Measurements from ENCODE around the gene SCNN1B.
"Not testable (repeated sequence)": the region's sequence is repeated elsewhere in the genome, so short reads cannot be mapped to it uniquely, and the experiment has no call there.

The SCNN1B gene

DNA sequence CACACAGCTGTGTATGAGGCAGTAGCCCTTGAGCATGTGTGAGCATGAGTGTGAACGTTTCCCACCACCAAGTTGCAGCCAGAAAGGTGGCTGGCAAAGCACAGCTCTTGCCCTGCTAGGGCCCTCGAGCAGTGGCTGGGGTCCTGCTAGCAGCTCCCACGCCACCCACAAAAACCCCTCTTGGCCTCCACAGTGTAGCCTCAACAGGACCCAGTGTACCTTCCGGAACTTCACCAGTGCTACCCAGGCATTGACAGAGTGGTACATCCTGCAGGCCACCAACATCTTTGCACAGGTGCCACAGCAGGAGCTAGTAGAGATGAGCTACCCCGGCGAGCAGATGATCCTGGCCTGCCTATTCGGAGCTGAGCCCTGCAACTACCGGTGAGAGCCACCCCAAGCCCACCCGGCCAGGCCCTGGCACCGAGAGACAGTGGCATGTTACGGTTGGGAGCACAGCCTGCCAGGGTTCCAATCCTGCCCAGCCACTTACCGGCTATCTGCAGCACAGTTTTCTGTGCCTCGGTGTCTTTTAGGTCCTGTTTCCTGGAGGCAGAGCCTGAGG, 53.1 kb downstream of the SCNN1B start:
- DNase-seq (ENCODE audit: low read depth, low spot score) = no peak

DNA sequence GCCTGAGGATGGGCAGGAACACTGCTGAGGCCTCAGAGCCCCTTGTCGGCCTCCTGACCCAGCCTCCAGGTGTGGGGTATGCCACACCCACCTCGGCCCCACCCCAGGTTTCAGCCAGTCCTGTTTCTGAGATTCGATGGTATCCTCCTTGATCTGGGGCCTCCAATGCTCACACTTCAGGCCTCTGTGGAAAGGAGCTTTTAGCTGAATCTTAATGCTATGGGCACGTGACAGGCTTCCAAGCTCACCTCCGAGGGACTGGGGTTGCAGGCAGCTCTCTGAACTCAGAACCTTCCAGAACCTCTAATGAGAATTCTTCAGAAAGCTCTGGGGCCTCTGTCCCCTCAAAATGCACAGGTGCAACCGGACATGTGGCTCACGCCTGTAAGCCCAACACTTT, 54.8 kb downstream of the SCNN1B start:
- DNase-seq (ENCODE audit: low read depth, low spot score) = no peak

DNA sequence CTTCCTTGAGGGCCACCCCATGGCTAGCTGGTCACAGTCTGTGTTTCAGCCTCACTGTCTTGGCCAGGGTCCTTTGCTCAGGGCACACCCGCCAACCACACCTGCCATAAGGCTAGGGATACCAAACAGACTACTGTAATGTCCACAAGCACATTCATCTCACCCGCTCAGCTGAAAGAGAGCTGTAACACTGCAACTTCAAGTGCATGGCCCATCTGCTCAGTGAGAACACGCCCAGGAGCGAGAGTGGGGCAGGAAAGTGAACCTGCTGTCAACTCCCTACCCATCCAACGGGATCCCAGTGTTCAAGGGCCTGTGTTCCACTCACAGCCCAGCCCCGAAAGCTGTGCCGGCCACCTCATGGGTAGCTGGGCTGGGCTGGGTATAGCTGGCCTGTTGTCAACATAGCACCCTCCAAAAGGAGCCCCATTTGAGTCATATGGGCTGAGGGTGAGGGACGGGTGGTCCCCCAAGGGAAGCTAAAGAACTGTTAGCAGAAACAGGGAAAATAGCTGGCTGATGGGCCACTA, 55.7 kb downstream of the SCNN1B start:
- no peak for DNase-seq (ENCODE audit: low read depth, low spot score)

DNA sequence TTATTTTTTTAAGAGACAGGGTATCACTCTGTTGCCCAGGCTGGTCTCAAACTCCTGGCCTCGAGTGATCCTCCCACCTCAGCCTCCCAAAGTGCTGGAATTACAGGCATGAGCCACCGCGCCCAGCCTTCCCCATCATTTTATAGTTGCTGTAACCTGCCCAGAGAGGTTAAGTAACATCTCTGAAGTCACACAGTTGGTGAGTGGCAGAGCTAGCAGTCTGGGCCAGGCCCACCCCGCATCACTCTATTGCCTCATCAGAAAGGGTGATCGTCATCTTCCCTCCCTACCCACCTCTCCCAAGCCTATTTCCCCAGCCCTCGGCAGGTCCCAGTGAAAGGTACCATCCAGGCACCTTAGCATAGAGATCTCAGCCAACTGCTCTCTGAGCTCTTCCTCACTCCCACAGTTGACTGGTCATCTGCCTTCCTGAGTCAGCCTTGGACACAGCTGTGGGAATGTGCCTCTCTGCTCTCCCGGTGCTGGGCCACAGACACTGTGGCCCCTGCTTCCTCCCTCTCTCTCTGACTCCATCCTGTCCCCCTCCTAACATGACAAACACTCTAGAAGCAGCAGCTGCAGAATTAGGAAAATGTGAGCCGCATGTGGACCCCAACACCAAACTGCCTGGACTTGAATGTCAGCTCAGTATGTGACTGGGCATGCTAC, 57.1 kb downstream of the SCNN1B start:
- no peak for DNase-seq (ENCODE audit: low read depth, low spot score)

DNA sequence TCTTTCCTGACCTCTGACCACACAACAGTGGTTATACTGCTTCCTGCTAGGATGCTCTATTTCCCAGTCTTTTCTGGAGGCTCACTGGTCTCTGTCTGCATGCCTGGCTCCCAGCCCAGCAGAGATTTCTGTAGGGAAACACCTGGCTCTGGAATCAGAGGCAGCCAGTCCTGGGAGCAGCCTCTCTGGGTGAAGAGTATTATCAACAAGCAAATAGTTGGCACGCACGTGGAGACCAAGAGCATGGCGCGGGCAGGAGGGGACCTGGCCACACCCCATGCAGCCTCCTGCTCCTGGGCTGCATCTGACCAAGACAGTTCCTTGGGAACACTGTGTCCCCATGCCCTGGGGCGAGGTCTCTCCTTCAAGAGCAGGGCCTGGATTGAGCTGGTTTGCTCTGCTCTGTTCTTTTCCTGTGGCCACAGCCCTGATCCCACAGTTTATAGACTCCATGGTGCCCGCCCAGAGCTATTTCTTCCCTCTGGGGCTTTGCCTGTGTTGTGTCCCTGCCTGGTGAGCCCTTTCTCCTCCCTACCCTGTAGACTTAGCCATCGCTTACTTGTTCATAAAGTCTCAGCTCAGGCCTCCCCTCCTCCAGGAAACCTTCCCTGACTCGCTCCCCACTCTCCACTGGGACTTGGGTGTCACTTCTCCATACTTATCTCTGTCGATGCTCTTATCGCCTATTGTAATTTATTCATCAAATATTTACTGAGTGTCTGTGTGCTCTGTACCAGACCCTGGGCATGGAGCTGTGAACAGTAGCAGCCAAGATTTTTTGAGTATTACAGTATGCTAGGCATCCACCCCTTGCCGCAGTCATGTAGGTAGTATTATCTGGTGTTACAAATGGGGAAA, 60.6 kb downstream of the SCNN1B start:
- no peak for DNase-seq (ENCODE audit: low read depth, low spot score)

DNA sequence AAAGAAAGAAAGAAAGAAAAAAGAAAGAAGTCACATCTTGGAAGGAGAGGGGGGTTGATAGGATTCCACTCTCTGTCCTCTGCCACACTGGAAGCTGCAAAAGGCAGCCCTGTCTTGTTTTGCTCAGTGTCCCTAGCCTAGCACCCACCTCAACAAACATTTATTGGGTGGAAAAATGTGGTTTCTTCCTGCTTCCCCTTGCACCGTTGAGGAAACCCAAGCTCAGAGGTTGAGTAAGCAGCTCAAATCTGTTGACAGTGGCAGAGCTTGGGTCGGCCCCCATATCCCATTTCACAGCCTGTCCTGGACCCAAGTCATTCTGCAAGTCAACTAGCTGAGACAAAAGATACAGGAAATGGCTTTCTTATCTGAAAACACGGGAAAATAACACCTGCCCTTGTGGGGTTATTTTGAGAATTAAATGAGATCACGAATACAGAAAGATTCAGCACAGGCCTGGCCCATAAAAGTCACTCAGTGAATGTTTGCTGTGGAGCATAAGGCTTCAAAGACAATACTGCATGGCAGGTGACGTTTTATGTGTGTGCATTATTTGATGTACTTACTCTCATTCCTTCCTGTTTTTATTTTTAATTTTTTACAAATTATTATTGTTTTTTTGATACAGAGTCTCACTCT, 63.6 kb downstream of the SCNN1B start:
- DNase-seq (ENCODE audit: low read depth, low spot score) = no peak

DNA sequence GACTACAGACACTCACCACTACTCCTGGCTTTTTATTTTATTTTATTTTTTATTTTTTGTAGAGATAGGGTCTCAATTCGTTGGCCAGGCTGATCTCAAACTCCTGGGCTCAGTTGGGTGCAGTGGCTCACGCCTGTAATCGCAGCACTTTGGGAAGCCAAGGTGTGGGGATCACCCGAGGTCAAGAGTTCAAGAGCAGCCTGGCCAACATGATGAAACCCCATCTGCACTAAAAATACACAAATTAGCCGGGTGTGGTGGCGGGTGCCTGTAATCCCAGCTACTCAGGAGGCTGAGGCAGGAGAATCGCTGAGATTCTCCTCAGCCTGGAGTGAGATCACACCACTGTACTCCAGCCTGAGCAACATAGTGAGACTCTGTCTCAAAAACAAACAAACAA, 64.2 kb downstream of the SCNN1B start:
- not testable (repeated sequence) for DNase-seq (ENCODE audit: low read depth, low spot score)

DNA sequence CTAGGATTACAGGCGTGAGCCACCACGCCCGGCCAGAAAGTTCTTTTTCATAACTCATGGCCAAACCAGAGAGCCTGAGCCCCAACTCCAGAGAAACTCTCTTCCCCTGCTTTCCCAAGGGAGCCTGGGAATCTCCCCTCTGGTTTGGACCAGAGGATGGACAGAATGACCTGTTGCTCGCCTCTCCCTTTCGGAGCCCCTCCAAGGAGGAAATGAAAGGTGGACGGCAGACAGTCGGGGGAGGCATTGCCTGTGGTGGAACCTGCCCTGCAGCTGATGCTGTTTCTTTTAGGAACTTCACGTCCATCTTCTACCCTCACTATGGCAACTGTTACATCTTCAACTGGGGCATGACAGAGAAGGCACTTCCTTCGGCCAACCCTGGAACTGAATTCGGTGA, 65.5 kb downstream of the SCNN1B start:
- no peak for DNase-seq (ENCODE audit: low read depth, low spot score)

DNA sequence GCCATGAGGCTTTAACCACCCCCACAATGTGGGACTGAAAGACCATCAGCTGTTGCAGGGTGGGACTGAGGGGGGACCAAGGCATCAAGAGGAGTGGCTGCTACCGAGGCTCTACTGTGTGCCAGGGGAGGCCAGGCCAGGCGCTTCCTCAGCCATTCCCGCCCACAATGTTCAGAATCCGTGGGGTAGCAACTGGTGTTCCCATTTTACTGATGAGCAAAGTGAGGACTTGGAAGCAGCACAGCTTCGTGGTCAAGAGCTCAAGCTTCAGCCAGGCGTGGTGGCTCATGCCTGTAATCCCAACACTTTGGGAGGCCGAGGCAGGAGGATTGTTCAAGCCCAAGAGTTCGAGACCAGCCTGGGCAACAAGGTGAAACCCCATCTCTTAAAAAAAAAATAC, 65.9 kb downstream of the SCNN1B start:
- no peak for DNase-seq (ENCODE audit: low read depth, low spot score)

DNA sequence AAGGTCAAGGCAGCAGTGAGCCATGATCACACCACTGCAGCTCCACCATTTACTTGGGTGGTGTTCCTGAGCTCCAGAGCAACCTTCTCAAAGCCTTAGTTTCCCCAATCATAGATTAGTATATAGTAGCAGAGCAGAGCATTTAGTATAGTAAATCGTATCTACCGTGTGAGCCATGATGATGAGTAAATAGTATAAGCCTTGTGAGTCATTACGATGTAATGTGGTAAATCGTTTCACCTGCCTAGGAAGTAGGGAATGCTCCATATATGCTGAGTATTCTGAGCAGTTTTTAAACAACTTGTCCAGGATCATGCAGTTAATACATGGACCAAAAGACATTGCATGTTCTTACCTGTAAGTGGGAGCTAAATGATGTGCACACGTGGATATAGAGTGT, 66.4 kb downstream of the SCNN1B start:
- no peak for DNase-seq (ENCODE audit: low read depth, low spot score)

DNA sequence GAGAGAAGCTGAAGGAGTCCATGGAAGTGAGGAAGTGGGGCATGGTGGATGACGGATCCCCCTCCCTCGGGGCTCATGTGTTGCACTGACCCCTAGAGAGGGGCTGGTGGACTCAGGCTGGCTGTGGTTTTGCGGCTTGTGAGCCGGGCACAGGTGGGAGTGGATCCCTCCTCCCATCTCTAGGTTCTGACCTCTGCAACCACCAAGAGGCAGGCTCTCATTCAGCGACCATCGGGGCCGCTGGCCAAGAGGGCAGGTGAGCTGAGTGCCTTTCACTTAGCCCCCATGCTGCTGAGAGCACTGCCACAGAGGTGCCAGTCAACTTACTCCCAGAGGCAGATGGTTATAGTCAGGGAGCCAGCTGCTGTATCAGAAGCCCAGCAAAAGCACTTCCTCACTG, 67.3 kb downstream of the SCNN1B start:
- DNase-seq (ENCODE audit: low read depth, low spot score) = no peak

DNA sequence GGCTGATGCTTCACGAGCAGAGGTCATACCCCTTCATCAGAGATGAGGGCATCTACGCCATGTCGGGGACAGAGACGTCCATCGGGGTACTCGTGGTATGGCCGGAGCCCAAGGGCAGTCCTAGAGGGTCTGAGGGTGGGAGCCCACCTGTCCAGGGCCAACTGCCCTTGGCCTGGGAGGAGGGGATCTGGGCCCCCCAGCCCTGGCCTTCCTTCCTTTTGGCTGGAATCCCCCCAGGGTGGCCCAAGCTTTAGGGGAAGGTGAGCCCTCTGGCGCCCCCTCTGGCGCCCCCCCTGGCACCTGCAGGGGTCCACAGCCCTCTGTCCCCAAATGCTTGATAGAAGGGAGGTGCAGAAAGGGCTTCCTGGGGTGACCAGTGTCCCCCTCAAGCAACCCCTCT, 69.3 kb downstream of the SCNN1B start:
- no peak for DNase-seq (ENCODE audit: low read depth, low spot score)

DNA sequence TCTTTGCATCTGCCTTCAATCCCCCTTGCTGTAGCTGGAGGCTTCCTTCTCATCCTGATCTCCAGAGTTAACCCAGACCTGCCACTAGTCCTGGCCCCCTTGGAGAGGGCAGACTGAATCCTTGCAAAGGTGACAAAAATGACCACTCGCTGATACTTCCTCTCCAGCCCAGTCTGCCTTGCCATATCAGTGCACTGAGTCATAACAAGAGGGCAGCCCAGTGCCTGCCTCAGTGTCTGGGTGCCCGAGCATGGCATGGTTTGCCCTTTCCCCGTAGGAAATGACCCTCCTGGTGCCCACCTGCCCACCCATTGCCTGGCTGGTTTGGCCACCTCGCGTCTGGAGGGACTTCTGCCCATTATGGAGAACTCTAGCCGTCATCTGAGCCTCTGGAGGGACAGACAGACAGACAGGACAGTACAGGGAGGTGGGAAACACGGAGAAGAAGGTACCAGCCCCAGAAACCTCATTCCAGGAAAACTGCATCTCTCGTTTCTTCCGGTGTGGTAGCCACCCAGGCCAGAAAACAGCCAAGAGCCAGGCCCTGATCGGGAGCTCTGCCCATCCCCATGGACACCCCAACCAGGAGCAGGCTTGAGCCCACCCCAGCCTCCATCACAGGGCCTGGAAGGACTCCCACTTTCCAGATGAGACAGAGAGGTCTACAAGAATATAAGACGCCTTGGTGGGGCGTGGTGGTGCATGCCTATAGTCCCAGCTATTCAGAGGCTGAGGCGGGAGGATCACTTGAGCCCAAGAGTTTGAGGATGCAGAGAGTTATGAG, 71.5 kb downstream of the SCNN1B start:
- DNase-seq (ENCODE audit: low read depth, low spot score) = no peak

DNA sequence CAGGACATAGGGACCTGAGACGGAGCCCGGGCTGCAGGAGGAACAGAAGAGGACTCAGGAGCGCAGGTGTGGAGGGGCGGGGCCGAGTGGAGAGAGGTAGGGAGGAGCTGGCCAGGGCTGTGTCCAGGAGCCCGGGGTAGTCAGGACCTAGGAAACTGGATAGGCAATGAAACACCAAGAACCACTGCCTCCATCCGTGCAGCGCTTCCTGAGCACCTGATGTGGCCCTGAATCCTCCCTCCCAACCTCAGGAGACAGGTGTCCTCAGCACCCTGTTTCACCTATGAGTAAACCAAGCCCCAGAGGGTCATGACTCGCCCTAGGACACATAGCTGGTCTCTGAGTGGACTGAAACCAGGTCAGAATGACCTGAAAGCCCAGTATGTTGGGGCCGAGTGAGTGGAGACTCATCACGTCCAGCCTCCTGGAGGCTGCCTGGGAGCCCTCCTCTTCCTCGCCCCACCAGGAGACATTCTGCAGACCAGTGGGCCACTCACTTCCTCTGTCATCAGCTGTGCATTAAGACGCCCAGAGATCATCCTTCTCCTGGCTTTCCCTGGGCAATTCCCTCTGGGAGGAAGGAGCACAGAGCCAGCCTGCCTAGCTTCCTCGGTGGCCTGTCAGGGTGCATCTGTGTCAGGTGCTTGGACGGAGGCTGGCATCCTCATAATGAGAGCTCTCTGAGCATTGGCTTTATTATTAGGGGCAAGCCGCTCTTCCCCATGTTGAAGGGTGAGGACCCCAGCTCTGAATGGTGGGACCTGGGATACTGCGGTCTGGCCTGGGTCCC, 72.8 kb downstream of the SCNN1B start:
- DNase-seq (ENCODE audit: low read depth, low spot score) = no peak

DNA sequence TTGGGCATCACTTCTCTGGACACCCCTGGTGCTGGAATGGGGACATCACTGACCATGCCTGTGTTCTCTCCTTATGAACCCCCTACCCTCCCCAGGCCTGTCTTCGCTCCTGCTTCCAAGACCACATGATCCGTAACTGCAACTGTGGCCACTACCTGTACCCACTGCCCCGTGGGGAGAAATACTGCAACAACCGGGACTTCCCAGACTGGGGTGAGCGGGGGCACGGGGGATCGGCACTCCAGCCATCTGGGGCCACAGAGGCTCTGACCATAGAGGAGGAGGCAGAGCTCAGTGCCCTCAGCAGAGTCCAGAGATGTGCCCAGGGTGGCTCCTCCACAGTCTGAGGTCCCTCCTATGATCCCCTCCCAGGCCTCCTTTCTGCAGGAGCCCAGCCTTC, 73.5 kb downstream of the SCNN1B start:
- DNase-seq (ENCODE audit: low read depth, low spot score) = no peak

DNA sequence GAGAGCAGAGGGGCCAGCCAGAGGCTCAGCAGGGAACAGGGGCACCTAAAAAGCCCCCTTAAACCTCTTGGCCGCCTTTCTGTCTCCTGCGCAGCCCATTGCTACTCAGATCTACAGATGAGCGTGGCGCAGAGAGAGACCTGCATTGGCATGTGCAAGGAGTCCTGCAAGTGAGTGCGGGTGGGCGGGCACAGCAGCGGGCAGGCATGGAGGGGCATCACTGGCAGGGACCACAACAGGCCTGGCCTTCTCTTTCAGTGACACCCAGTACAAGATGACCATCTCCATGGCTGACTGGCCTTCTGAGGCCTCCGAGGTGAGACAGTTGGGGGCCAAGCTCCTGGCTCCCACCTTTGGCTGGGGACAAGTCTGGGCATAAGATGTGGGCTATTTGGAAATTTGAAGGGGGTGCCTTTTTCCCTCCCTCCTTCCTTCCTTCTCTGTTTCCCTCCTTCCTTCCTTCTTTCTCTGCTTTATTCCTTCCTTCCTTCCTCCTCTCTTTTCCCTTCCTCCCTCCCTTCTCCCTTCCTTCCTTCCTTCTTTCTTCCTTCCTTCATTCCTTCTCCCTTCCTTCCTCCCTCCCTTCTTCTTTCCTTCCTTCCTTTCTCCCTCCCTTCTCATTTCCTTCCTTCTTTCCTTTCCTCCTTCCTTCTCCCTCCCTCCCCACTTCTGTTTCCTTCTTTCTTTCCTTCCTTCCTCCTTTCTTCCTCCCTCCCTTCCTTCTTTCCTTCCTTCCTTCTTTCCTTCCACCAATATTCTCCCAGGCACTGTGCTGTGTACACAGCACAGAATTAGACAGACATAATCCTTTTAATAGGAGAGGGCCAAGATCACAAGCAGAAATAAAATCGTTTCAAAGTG, 75.2 kb downstream of the SCNN1B start:
- no peak for DNase-seq (ENCODE audit: low read depth, low spot score)

DNA sequence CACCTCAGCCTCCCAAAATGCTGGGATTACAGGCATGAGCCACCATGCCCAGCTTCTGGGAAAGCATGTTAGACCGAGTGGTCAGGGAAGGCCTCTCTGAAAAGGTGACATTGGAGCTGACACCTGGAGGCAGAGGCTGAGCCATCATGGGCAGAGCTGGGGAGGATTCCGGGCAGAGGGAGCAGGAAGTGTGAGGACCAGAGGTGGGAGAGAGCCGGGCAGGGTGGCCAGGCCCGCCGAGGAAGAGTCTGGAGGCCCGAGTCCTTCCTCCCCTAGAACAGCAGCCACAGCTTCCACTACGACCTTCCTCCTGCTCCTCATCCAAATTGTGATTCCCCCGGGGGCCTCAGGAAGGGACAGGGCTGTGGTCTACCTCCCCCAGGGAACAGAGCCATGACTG, 76.2 kb downstream of the SCNN1B start:
- no peak for DNase-seq (ENCODE audit: low read depth, low spot score)

DNA sequence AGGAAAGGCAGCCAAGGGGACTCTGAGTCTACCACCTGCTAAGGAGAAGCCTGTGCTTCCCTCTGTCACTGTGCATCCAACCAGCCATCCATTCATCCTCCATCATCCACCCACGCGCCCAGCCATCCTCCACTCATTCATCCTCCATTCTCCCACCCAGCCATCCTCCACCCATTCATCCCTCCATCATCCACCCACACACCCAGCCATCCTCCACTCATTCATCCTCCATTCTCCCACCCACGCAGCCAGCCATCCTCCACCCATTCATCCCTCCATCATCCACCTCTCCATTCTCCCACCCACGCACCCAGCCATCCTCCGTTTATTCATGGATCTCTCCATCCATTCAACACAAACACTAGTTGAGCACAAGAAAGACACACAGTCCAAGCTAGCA, 76.8 kb downstream of the SCNN1B start:
- DNase-seq (ENCODE audit: low read depth, low spot score) = no peak

DNA sequence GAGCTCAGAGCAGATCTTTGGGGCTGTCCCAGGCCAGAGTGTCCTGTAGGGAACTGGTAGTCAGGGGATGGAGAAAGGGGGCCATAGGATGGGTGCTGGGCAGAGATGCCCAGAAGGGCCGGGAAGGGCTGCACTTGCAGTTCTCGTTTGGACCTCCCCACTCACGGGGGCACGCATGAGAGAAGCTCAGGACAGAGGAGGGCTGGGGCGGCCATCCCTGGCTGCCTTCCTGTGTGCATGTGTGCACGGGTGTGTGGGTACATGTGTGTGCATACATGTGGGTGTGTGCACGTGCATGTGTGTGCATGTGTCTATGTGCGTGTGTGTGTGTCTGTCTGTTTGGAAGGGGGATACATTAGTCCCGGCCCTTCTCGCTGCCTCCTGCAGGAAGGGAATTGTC, 77.6 kb downstream of the SCNN1B start:
- no peak for DNase-seq (ENCODE audit: low read depth, low spot score)

DNA sequence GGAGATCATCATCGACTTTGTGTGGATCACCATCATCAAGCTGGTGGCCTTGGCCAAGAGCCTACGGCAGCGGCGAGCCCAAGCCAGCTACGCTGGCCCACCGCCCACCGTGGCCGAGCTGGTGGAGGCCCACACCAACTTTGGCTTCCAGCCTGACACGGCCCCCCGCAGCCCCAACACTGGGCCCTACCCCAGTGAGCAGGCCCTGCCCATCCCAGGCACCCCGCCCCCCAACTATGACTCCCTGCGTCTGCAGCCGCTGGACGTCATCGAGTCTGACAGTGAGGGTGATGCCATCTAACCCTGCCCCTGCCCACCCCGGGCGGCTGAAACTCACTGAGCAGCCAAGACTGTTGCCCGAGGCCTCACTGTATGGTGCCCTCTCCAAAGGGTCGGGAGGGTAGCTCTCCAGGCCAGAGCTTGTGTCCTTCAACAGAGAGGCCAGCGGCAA, 78.4 kb downstream of the SCNN1B start:
- no peak for DNase-seq (ENCODE audit: low read depth, low spot score)
